ENCODE results near the gene ATP9B.
"Not testable (repeated sequence)": the region's sequence is repeated elsewhere in the genome, so short reads cannot be mapped to it uniquely, and the experiment has no call there.

ATP9B gene

GRCh38 chr18:79285191-79285590, 216.0 kb downstream of the ATP9B start:
- DNase-seq (ENCODE audit: low read depth): not testable (repeated sequence)

DNA sequence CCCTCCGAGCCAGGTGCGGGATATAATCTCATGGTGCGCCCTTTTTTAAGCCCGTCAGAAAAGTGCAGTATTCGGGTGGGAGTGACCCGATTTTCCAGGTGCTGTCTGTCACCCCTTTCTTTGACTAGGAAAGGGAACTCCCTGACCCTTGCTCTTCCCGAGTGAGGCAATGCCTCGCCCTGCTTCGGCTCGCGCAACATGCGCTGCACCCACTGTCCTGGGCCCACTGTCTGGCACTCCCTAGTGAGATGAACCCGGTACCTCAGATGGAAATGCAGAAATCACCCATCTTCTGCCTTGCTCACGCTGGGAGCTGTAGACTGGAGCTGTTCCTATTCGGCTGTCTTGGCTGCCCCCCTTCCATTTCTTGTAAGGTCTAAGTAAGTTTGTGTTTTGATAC, 221.2 kb downstream of the ATP9B start:
- DNase-seq (ENCODE audit: low read depth): not testable (repeated sequence)

DNA sequence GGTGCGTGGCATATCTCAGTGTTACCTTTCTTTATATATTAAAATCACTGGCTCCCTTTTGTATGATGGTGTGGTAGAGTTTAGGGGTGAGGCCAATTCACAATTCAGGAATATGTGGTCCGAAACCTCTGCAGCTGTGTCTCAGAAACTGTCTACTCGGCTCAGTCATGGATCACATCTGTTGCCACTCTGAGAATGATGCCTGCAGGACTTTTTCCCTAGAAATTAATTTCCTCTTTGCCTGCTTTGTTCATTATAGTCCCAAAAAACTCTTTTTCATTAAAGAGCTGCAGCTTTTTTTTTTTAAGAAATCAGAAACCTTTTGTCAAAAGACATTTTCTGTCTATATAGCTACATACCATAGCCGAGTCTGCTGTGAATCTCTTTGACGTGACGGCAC, 221.7 kb downstream of the ATP9B start:
- no peak for DNase-seq (ENCODE audit: low read depth)

- DNase-seq (ENCODE audit: low read depth): no peak
Observed at GRCh38 chr18:79294235-79294634, 225.0 kb downstream of the ATP9B start.

GRCh38 chr18:79299272-79299671, 230.1 kb downstream of the ATP9B start:
- DNase-seq (ENCODE audit: low read depth): no peak

GRCh38 chr18:79299711-79300110, 230.5 kb downstream of the ATP9B start:
- no peak for DNase-seq (ENCODE audit: low read depth)

DNA sequence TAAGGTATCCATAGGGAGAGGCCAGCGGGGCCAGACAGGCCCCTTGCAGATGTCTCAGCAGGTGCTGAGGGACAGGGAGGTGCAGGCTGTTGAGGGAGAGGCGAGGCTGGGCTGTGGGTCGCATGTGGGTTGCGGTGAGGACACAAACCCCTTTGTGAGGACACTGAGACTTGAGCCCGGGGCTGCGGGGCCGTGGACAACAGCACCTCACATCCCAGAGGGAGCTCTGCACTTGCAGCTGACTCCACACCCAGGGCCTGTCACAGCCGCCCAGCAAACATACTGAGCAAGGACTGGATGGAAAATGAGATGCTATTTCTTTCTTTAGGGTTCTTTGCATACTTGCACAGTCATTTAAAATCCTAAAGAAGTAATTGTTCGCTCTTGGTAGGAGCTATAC, 231.2 kb downstream of the ATP9B start:
- DNase-seq (ENCODE audit: low read depth): no peak

DNA sequence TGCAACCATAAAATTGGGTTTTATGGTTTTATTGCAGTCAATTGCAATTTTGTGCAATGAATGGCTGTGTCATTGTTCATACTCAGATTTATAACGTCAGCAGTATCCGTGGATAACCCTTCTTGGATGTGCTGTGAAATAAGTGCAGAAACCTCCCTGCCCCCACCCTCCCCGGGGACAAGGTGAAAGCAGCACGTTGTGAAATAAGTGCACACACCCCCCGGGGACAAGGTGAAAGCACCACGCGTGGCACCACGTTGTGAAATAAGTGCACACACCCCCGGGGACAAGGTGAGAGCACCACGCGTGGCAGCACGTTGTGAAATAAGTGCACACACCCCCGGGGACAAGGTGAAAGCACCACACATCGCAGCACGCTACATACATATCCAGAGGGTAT, 232.9 kb downstream of the ATP9B start:
- no peak for DNase-seq (ENCODE audit: low read depth)

DNA sequence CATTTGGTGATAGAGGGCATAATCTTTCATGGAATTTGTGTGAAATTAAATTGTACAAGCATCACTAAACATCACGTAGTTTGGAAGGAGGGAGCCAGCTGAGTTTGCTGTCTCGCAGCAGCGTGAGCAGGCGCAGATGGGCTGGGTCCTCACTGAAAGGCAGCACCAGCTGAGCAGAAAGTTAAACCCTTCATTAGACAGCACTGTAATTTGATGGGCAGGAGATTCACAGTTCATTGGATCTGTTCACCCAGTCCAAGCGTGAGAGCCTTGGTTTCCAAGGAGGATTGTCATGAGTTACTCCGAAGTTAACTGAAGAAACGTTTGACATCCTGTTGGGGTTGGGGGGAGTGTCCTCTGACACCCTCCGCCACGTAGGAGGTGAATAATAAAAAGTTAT, 236.7 kb downstream of the ATP9B start:
- DNase-seq (ENCODE audit: low read depth): no peak

DNA sequence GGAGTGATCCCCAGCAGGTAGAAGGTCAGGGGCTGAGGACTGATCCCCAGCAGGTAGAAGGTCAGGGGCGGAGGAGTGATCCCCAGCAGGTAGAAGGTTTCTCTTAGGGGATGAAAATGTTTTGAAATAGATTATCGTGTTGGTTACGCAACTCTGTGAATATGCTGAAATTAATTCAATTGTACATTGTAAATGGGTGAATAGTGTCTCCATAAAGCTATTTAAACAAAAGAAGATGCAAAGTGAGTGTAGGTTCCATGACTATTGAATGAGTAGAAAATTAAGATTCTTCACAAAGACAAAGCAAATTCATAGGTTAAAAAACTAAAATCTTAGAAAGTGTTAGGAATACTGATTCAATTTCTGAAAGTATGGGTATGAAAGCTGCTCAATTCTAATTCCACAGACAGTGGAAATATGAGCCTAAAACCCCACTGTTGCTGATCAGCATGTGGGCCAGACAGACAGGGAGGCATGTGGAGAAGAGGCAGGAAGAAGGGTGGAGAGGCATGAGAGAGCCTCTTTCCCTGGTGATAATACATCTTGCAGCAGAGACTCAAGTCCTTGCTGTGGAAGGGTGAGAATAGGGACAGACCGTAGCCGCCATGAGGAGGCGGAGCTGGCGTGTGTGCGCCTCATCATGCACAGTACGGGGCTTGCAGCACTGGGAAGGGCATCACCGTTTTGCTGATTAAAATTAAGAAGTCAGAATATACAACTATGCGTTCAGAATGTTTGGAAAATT, 240.6 kb downstream of the ATP9B start:
- no peak for DNase-seq (ENCODE audit: low read depth)

DNA sequence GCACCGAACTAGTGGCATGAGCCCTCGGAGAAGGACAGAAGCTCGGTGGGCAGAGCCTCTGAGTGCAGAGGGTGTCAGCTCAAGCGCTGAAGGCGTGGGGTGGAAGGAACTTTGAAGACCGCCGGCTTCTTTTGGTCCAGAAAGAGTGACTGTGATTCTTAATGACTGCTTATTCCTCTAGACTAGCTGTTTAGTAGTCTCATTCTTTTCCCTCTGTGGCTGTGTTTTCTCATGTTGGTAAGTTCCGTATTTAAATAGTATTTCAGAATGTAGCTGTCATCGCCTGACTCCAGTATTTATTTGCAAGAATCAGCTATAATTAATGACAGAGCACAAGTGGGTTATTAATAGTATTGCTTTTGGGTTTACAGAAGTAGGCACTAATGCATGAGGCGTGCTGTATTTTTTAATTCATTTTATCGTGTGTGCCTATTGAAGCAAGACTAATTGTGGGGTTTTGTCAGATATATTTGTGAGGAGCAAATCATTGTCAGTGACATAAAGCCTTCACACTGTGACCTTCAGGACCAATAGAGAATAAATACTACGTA, 245.7 kb downstream of the ATP9B start:
- DNase-seq (ENCODE audit: low read depth): no peak

- no peak for DNase-seq (ENCODE audit: low read depth)
Observed at GRCh38 chr18:79315596-79315995, 246.4 kb downstream of the ATP9B start.

GRCh38 chr18:79317703-79318102, 248.5 kb downstream of the ATP9B start:
- no peak for DNase-seq (ENCODE audit: low read depth)

DNA sequence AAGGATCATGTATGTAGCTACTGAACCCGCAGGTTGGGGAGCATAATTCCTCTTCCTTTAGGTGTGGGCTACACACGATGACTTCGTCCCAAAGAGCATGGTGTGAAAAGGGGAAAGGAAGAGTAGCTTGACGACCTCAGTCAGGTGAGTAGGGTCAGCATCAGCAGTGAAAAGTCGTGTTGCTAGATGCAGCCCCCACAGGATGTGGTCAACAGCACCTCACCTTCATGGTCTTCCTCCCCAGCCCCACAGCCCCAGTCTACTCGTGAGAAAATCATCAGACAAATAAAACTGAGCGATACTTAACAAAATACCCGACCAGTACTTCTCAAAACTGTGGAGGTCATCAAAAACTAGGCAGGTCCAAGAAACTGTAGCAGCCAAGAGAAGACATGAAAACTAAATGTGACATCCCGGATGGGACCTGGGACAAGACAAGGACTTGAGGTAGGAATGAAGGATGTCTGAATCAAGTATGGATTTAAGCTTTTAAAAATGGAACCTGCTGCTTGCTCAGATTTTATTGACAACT, 249.0 kb downstream of the ATP9B start:
- no peak for DNase-seq (ENCODE audit: low read depth)

DNA sequence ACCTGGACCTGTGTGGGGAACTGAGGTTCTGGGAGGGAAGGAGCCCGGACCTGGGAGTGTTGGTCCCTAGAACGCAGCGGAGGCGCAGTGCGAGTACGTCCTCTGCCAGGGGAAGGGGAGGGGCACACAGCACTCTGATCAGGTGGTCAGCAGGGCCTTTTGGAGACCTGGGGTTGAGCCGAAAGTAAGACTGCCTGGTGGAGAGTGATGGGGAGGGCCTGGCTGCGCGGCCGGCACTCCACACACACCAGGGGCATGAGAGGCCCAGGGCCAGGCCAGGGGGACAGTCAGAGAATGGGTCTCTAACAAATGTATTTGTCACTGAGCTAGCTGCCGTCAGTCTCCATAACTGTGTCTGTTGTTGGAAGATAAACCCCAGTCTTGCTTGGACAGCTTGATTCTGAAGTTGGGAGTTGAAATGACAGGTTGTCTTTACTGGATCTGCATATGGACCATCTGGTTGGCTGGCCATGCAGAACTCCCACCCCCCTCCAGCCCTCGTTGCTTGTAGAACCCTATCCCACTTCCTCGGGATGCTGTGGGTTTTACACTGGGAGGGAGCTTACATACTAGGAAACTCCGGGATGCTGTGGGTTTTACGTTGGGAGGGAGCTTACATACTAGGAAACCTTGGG, 251.1 kb downstream of the ATP9B start:
- peak; percentile 11 for DNase-seq (ENCODE audit: low read depth)

GRCh38 chr18:79321625-79322405, 252.6 kb downstream of the ATP9B start:
- no peak for DNase-seq (ENCODE audit: low read depth)

DNA sequence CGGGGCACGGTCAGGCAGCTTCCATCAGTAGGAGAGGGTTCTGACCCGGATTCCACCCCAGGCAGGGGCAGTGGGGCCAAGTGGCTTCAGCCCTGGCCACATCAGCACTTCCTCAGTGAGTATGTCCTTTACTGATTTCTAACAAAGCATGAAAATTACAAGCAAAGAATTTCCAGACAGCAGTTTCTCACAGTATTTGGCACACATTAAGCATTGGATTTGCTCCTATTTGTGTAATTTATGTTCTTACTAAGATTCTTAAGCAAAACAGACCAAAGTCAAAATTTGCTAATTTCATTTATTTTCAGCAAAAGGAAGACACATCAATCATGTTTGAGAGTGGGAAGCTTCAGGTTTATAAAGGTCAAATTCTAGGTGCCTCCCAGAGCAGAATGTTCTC, 253.2 kb downstream of the ATP9B start:
- no peak for DNase-seq (ENCODE audit: low read depth)

DNA sequence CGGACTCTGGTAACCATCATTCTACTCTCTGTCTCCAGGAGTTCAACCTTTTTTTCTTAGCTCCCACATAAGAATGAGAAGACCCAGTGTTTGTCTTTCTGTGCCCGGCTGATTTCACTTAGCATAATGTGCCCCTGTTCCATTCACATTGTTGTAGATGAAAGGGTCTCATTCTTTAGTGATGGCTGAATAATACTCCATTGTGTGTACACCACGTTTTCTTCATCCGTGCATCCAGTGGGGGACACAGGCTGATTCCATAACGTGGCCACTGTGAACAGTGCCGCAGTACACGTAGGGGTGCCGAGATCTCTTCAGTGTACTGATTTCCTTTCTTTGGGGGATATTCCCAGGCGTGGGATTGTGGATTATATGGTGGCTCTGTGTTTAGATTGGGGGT, 254.3 kb downstream of the ATP9B start:
- no peak for DNase-seq (ENCODE audit: low read depth)

DNA sequence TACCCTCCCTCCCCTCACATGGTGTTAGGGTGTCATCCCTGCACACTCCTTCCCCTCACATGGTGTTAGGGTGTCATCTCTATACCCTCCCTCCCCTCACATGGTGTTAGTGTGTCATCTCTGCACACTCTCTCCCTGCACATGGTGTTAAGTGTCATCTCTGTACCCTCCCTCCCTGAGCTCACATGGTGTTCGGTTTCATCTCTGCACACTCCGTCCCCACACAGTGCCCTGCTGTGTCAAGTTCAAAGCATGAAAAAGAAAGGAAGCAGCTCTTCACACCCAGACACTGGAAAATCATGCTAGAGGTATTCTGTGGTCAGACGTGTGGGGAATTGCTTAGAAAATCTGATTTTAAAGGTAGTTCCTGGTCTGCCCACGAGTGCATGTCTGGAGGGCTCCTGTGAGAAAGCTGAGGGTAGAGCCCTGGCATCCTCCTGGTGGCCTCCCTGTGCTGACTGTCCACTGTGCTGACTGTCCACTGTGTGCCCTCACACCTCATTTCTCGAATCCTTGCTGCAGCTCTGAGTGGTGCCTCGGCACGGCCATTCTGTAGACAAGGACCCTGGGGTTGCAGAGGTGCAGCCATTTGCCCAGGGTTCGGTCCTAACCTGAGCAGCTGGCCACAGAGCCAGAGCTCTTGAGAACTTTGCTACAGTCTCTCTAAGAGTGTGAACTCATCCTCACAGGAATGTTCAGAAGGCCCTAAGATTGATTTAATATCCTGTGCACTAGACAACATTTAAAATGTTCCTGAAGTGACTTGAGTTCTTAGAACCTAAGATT, 257.4 kb downstream of the ATP9B start:
- no peak for DNase-seq (ENCODE audit: low read depth)

- no peak for DNase-seq (ENCODE audit: low read depth)
Observed at GRCh38 chr18:79327199-79327721, 258.1 kb downstream of the ATP9B start.

- DNase-seq (ENCODE audit: low read depth): not testable (repeated sequence)
Observed at GRCh38 chr18:79327915-79328314, 258.7 kb downstream of the ATP9B start.
